NCI-H345 (cell line): Measurements from ENCODE around the gene ELP5.

Source experiments
- DNase-seq: peaks from one replicate; lab custom pipeline; 2025; lab: John Stamatoyannopoulos, UW

The ELP5 gene

GRCh38 chr17:7219229-7219811, 32.7 kb upstream of the ELP5 start:
- DNase-seq = no peak

DNA sequence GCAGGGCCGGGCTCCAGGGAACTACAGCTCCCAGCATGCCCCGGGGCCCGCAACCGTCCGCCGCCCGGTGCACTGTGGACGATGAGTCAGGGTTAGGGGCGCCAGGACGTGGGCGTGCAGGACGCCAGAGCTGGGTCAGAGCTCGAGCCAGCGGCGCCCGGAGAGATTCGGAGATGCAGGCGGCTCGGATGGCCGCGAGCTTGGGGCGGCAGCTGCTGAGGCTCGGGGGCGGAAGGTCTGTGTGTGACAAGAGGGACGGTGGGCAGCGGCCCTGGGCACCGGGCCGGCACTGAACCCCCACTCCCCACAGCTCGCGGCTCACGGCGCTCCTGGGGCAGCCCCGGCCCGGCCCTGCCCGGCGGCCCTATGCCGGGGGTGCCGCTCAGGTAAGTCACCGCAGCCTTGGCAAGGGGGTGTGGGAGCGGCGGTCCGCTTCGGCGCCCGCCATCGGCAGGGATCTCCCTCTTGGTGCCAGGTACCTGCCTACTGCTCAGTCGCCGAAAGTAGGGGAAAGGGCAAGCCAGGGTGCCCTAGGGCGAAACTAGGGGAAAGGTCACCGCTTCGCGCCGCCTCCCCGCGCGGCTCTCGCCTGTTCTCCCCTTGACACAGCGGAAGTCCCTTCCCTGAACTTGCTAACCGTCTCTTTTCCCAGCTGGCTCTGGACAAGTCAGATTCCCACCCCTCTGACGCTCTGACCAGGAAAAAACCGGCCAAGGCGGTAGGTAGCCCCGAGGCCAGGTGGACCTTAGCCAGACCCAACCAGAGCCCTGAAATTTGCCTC, 32.0 kb upstream of the ELP5 start, which contains the start of the genes ACADVL and DLG4:
TSS of gene ACADVL (plus strand) at position 127 of the 781 bp plus-strand sequence. CDS start at position 174, 47 bp downstream.
TSS of gene DLG4 (minus strand) at position 25 of the 781 bp plus-strand sequence.
- DNase-seq = peak; percentile 67

DNA sequence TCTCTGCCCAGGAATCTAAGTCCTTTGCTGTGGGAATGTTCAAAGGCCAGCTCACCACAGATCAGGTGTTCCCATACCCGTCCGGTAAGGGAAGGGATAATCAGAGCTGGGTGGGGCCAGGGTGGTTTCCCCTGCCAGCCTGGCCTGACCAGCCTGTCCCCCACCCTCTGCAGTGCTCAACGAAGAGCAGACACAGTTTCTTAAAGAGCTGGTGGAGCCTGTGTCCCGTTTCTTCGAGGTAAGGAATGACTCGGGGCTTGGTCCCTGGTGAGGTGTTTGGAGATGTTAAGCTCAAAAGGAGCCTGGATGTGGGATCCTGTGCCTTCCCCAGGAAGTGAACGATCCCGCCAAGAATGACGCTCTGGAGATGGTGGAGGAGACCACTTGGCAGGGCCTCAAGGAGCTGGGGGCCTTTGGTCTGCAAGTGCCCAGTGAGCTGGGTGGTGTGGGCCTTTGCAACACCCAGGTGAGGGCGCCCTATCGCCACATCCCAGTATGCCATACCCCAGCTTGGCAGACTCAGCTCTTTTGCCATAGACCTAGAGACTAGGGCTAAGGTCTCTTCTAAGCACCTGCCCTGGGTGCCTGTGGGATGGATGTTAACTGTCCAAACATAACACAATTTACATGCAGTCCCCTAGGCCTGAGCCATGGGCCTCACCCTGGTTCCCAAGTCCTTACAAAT, 31.3 kb upstream of the ELP5 start:
- peak; percentile 19 for DNase-seq

DNA sequence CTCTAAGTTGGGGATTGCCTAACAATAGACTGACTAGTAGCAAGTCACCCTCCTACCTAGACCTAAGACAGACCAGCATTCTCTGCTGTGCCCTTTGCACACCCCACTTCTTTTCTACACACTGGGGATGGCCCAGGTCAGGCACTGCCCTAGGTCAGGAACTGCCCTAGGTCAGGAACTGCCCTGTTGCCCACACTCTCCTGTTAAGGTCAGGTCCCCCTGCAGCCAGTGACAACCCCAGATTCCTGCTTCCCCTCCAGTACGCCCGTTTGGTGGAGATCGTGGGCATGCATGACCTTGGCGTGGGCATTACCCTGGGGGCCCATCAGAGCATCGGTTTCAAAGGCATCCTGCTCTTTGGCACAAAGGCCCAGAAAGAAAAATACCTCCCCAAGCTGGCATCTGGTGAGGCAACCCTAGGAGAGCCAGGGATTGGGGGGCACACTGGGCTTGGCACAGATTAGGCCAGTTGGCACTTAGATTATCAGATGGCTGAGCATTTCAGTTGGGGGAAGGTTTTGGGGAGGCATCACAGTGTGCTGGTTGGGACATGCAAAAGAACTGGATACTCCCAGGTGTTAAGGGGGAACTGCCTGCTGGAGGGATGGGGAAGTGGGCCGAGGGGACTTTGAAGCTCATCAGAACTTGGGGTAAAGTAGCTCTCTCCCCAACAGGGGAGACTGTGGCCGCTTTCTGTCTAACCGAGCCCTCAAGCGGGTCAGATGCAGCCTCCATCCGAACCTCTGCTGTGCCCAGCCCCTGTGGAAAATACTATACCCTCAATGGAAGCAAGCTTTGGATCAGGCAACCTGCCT, 30.5 kb upstream of the ELP5 start:
- DNase-seq = no peak

DNA sequence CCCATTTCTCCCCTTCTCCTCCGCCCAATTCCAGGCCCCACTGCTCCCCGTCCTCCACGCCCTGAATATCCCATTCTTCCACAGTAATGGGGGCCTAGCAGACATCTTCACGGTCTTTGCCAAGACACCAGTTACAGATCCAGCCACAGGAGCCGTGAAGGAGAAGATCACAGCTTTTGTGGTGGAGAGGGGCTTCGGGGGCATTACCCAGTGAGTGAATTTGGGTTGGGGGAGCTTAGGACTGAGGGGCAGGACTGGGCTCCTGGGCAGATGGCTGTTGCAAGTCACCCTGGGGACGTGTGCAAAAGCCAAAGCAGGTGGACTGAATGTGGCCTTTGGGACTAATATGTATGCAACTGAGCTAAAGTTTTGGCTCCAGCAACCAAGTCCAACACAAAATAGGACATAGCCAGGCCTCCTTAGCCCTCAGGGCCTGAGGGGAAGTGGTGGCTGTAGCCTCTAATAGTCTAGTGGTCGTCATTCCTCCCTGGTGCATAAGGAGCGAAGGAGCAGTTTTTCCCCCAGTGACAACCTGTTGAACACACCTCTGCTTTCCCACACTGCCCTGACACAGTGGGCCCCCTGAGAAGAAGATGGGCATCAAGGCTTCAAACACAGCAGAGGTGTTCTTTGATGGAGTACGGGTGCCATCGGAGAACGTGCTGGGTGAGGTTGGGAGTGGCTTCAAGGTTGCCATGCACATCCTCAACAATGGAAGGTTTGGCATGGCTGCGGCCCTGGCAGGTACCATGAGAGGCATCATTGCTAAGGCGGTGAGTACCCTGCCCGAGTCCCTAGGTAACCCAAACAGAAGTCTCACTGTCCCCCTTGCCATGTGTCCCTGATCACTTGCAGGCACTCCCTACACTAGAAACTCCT, 29.7 kb upstream of the ELP5 start:
- no peak for DNase-seq

- no peak for DNase-seq
Measured at GRCh38 chr17:7222972-7223292, 29.1 kb upstream of the ELP5 start.

DNA sequence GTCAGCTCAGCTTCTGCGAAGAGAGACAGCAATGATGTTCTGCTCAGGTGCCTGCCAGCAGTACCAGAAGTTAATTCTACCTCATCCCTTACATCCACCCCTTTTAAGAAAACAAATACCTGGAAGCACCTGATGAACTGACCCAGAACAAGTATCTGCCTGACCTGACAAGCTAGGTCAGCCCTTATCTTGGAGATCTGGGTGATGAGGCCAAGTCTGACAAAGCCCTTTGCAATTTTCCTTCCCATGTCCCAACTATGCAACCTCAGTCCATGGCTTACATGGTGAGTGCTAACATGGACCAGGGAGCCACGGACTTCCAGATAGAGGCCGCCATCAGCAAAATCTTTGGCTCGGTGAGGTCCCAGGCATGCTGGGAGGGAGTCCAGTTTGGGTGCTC, 28.6 kb upstream of the ELP5 start:
- DNase-seq = no peak

DNA sequence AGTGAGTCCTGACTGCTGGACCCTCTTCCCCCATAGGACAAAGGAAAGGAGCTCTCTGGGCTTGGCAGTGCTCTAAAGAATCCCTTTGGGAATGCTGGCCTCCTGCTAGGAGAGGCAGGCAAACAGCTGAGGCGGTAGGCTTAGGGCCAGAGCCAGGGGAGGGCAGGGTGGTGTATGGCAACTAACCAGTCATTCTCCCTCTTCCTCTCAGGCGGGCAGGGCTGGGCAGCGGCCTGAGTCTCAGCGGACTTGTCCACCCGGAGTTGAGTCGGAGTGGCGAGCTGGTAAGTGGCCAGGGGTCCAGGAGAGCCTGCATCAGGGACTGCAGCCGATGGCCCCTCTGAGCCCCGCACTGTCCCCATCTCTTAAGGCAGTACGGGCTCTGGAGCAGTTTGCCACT, 27.9 kb upstream of the ELP5 start:
- DNase-seq = no peak

GRCh38 chr17:7224661-7225111, 27.3 kb upstream of the ELP5 start:
- DNase-seq = no peak

DNA sequence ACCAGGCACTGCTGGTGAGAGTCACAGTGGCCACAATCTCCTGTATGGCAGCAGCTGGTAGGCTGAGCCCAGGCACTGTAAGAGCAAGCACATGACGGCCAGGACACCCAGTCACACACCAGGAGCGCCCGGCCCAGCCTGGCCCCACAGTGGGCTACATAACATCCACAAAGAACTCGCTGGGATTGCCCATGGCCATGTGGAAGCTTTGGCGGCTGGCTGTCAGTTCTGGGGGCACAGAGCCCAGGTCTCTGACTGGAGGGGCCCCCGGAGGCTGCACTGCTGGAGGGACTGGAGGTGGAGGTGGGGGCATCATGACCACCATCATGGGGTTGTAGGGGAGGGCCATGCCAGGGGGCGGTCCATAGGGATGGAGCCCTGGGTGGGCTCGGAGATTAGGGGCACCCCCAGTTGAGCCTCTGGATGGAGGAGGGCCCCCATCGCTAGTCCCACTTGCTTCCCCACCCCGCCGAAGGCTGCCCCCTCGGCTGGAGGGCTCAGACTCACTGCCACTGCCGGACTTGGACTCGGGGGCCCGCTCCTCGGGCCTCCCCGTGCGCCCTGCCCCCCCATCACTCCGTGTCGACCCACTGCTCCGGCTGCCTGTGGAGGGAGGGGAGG, 26.2 kb upstream of the ELP5 start:
- DNase-seq = no peak

GRCh38 chr17:7226721-7227710, 25.0 kb upstream of the ELP5 start:
- DNase-seq = no peak

GRCh38 chr17:7228920-7229319, 23.1 kb upstream of the ELP5 start:
- no peak for DNase-seq

- no peak for DNase-seq
Measured at GRCh38 chr17:7229504-7229903, 22.5 kb upstream of the ELP5 start.

- DNase-seq = no peak
Measured at GRCh38 chr17:7232114-7232513, 19.9 kb upstream of the ELP5 start.

- no peak for DNase-seq
Measured at GRCh38 chr17:7233701-7234082, 18.3 kb upstream of the ELP5 start.

- DNase-seq = peak; percentile 89
Measured at GRCh38 chr17:7234083-7234951, 17.7 kb upstream of the ELP5 start, which contains the start of gene DVL2. TSS of gene DVL2 (minus strand) at chr17:7234517. CDS start at chr17:7234262, 255 bp downstream.

DNA sequence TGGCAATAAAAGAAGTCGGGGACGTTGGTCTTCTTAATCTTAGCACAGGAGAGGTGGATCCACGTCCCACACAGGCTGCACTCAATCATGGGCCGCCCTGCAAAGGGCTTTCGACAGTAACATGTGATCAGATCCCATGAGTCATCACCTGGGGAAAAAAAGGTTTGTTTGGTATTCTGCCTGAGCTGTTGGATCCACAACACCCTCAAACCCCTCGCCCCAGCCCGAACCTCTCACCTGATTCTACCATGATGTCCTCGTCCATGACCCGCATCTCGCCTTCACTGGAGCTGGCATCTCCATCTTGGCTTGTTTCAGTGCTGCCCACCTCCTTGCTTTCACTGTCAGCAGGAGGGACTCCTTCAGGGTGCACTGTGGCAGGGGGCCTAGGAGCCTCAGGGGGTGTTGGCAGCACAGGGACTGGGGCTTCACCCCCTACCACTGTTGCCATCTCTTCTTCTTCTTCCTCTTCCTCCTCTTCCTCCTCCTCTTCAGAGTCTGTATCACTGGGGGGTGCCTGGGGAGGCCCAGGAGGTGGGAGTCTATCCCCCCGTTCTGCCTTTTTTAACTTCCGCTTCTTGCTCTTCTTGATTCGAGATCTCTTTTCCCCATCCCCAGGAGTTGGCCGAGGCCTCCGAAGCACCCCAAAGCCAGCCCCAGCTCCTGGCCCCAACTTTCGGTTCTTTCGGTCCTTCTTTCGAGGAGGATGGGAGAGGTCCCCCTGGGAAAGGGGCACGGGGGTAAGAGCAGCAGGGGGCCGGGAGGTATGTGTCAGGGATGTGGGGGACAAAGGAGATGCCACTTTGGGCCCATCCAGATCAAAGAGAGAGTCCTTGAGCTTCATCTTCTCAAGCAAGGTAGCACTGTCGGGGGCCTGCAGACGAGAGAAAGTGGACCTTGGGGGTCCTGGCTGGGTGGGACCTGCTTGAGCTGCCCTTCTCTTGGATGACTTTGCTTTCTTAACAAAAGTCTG, 16.0 kb upstream of the ELP5 start:
- DNase-seq = no peak
